GM18858 (cell line): ENCODE measurements around the gene PEMT.

Experiments used
- ATAC-seq: cut with Tn5 transposase; IDR thresholded peaks from one replicate; pipeline ENCODE4 v1.9.1; 2021; ENCODE audit not compliant: unreplicated experiment

PEMT gene

GRCh38 chr17:17553217-17554195 is 38.0 kb downstream of the PEMT start:
- ATAC-seq, result no peak

- no peak for ATAC-seq
These were observed 38.9 kb downstream of the PEMT start for GRCh38 chr17:17552351-17553216.

GRCh38 chr17:17551361-17551760 is 40.1 kb downstream of the PEMT start:
- no peak for ATAC-seq

- ATAC-seq, result no peak
These were observed 41.7 kb downstream of the PEMT start for GRCh38 chr17:17549732-17550366.

- no peak for ATAC-seq
These were observed 43.5 kb downstream of the PEMT start for GRCh38 chr17:17548044-17548443.

GRCh38 chr17:17547210-17547764 is 44.2 kb downstream of the PEMT start:
- no peak for ATAC-seq

- no peak for ATAC-seq
These were observed 44.9 kb downstream of the PEMT start for GRCh38 chr17:17546399-17547185.

GRCh38 chr17:17545984-17546383 is 45.5 kb downstream of the PEMT start:
- no peak for ATAC-seq

- ATAC-seq, result no peak
These were observed 46.3 kb downstream of the PEMT start for GRCh38 chr17:17545031-17545820.

GRCh38 chr17:17542906-17543635 is 48.4 kb downstream of the PEMT start:
- no peak for ATAC-seq

GRCh38 chr17:17541640-17542001 is 49.9 kb downstream of the PEMT start:
- ATAC-seq, result no peak

- no peak for ATAC-seq
These were observed 50.4 kb downstream of the PEMT start for GRCh38 chr17:17540935-17541639.

GRCh38 chr17:17540278-17540906 is 51.1 kb downstream of the PEMT start:
- ATAC-seq, result no peak

GRCh38 chr17:17539591-17539990 is 51.9 kb downstream of the PEMT start:
- ATAC-seq, result no peak

GRCh38 chr17:17538417-17539391 is 52.8 kb downstream of the PEMT start:
- ATAC-seq, result no peak

GRCh38 chr17:17537311-17538099 is 54.0 kb downstream of the PEMT start:
- no peak for ATAC-seq
